Measurements from ENCODE around the gene KLK2.

Gene KLK2

DNA sequence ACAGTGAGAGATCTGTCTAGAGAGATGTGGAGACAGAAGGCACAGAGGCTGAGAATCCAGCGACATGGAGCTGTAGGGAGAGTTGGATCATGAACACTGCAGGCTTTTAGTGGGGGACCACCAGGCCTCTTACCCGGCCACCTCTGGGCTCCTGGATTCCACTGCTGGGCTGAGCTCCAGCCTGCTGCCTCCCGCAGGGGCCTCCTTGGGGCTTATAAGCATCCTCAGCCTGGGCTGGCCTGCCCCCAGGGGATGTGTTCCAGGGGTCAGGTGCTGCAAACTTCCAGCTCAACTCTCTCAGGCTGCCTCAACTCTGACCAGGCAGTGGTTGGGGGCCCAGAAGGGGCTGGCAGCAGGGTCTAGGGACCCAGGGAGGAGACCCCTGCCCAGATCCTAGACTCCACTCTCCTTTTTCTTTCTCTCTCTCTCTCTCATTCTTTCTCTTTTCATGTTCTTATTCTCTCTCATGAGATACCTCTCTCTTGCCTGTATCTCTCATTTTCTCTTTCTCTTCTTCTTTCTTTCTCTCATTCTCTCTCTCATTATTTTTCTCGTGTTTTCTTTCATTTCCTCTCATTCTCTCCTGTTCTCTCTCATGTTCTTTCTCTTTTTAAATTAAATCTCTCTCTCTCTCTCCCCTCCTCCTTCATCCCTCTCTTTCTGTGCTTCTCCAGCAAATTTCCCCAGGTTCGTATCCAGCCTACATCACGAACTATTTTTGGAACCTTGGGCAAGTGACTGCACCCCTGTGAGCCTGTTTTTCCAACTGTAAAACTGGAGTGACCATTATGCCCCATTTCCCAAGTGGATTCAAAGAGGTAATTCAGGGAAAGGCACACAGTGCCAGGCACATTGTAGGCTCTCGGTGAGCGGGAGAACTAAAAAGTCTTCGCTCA is 38.2 kb downstream of the KLK2 start, which contains the start of gene KLK4:
Gene KLK4, minus strand, starts transcription at position 190 of the 896 bp plus-strand sequence. CDS start 657 bp downstream, outside the sequence.
- no peaks in the 10 kb centered on the region for H3K4me1 ChIP-seq (ENCODE audit: insufficient read depth, low read length)
- H3K9ac ChIP-seq (ENCODE audit: low read depth, low read length) = 0 out of 2 replicates have a peak within 1 kb of the TSS, but pooled peaks have one; percentile 41
- no peaks in the 10 kb centered on the region for H3K9me3 ChIP-seq (ENCODE audit: control insufficient read depth, insufficient read depth, low read length)
- no peaks in the 10 kb centered on the region for H3K36me3 ChIP-seq (ENCODE audit: insufficient read depth, low read length)

DNA sequence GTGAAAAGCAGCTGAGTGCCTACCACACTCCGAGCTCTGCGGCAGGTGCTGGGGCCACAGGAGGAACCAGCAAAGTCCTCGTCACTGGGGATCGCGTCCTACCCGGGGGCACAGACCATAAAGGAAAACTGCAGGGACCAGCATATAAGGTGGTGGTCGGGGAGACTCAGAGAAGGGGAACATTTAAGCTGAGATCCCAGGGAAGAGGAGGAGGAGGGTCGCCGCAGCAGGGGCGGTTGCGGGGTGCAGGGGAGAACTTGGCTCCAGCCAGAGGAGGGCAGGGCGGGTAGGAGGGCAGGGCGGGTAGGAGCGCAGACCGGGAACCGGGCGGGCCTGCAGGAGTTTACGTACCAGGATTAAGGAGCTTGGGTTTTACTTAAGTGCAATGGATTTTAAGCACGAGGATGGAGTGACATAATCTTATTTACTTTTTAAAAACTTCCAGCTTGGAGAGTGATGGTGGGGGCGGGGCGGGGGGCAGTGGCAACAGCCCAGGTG is 38.9 kb downstream of the KLK2 start:
- no peak overlapping the region; the same call in 1 of the 2 replicates for H3K9ac ChIP-seq (ENCODE audit: low read depth, low read length)
- no peaks in the 10 kb centered on the region for H3K9me3 ChIP-seq (ENCODE audit: control insufficient read depth, insufficient read depth, low read length)
- H3K4me1 ChIP-seq (ENCODE audit: insufficient read depth, low read length) = no peaks in the 10 kb centered on the region
- H3K36me3 ChIP-seq (ENCODE audit: insufficient read depth, low read length) = no peaks in the 10 kb centered on the region

DNA sequence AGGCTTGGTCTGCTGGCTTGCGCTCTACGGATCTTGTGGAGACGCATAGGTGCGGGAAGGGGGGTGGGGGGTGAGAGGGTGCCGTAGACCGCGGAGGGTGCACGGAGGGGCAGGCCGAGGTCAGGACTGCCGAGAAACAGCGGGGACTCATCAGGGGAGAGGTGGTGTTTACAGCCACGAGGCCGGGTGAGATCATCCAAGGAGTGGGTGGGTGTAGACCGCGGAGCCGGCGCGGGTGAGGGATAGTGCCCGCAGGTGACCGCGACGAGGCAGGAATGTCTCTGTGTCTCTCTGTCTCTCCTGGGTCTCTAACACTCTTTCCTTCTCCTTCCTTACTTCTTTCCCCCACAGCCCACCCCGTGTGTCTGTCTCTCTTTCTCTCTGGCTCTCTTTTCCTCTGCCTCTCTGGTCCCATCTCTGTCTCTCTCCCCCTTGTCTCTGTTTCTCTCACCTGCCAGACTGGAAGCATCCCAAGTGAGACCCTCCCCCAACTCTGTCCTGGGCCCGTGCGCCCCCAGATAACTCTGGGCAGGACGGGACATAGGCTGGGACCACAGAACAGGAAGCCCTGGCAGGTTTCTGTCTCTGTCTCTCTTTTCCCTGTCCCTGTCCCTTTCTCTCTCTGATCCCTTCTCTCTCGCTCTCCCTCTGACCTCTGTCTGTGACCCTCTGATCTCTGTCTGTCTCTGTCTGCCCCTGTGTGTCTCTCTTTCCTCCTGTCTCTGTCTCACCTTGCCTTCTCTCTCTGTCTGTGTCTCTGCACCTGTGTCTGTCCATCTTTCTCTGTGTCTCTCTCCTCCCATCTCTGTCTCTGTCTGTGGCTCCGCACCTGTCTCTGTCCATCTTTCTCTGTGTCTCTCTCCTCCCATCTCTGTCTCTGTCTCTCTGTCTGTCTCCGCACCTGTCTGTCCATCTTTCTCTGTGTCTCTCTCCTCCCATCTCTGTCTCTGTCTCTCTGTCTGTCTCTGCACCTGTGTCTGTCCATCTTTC is 39.8 kb downstream of the KLK2 start:
- no peaks in the 10 kb centered on the region for H3K9me3 ChIP-seq (ENCODE audit: control insufficient read depth, insufficient read depth, low read length)
- H3K9ac ChIP-seq (ENCODE audit: low read depth, low read length) = peak overlapping the region; percentile 25; the same call in 1 of the 2 replicates
- no peaks in the 10 kb centered on the region for H3K36me3 ChIP-seq (ENCODE audit: insufficient read depth, low read length)
- H3K4me1 ChIP-seq (ENCODE audit: insufficient read depth, low read length) = no peaks in the 10 kb centered on the region

DNA sequence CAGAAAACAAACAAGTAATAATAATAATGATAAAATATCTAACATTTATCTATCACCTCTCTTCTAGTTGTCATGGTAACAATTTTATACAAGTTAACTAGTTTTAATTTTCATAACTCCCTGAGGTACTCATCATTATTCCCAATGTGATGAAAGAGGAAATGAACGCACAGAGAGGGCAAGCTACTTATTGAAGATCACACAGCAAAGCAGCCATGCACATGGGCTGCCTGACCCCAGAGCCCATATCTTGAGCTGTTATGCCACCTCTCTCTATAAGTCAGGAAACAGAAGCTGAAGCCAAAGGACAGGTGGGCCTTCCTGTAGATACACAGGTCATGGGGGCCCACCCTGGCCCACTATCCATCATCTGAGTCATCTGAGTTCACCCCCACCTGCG is 42.8 kb downstream of the KLK2 start:
- no peaks in the 10 kb centered on the region for H3K9me3 ChIP-seq (ENCODE audit: control insufficient read depth, insufficient read depth, low read length)
- no peaks in the 10 kb centered on the region for H3K4me1 ChIP-seq (ENCODE audit: insufficient read depth, low read length)
- no peak overlapping the region for H3K9ac ChIP-seq (ENCODE audit: low read depth, low read length)
- H3K36me3 ChIP-seq (ENCODE audit: insufficient read depth, low read length) = no peaks in the 10 kb centered on the region

DNA sequence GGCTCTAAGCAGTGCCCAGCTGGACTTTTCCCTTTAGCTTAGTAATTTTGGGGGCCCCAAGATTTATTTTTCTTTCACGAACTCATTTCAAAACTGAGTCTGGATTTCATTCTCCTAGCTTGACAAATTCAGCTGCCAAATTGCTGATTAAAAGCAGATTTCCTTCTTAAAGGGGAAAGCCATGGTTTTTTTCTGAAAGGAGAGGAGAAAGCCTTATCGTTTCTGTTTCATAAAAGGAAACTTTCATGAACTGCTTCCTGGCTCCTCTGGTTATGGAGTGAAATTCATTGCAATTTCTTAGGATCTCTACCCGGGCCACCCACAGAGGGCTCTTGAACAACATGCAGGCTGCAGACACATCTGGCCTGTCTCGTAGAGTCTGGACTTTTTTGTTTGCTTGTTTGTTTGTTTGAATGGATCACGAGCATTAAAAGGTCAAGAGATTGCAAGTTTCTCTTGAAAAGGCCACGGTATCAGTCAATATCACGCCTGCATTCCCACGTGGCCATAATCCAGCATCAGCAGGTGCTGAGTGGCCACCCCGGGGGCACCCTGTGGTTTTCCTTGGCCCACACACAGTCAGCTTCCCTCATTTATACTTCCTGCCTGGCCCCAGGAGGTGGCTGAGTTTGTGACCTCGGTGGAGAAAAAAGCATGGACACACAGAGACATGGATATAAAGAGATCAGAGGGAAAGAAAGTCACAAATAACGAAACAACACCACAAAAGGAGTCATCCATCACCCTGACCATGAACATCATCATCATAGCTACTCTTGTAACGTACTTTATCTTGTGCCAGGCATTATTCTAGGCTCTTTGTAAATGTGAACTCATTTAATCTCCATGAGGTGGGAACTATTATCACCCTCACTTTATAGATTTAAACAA is 48.4 kb downstream of the KLK2 start:
- Histone ChIP-seq H3K4me1 (ENCODE audit: insufficient read depth, low read length) (peaks cover 5% of the 10 kb centered on the region; the same call in 1 of the 2 replicates), H3K9me3 (ENCODE audit: control insufficient read depth, insufficient read depth, low read length) (no peaks in the 10 kb centered on the region), H3K36me3 (ENCODE audit: insufficient read depth, low read length) (no peaks in the 10 kb centered on the region), H3K9ac (ENCODE audit: low read depth, low read length) (no peak overlapping the region)

- Histone ChIP-seq H3K36me3 (ENCODE audit: insufficient read depth, low read length) (no peaks in the 10 kb centered on the region), H3K9me3 (ENCODE audit: control insufficient read depth, insufficient read depth, low read length) (no peaks in the 10 kb centered on the region), H3K4me1 (ENCODE audit: insufficient read depth, low read length) (peaks cover 5% of the 10 kb centered on the region; the same call in 1 of the 2 replicates), H3K9ac (ENCODE audit: low read depth, low read length) (no peak overlapping the region)
Observed at GRCh38 chr19:50922317-50922853, 49.1 kb downstream of the KLK2 start.

DNA sequence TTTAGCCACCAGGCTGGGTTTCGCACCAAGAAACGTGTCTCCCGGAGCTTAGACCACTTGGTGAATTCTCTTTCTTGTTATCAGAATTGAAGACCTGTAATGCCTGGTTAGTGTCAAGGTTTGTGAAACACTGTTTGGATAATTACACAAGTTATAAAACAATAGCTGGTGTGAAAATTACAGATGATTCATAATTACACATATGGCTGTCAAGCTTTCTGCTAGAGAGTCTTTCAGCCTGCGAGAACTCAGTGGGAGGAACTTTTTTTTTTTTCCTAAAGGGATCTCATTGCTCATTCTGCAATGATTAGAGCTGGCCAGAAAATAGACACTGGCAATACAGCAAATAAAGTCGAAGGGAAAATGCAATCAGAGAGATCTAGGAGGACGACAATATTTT is 51.3 kb downstream of the KLK2 start:
- Histone ChIP-seq H3K36me3 (ENCODE audit: insufficient read depth, low read length) (no peaks in the 10 kb centered on the region), H3K9ac (ENCODE audit: low read depth, low read length) (no peak overlapping the region), H3K4me1 (ENCODE audit: insufficient read depth, low read length) (peaks cover 5% of the 10 kb centered on the region; the same call in 1 of the 2 replicates), H3K9me3 (ENCODE audit: control insufficient read depth, insufficient read depth, low read length) (no peaks in the 10 kb centered on the region)

- no peaks in the 10 kb centered on the region for H3K36me3 ChIP-seq (ENCODE audit: insufficient read depth, low read length)
- no peaks in the 10 kb centered on the region for H3K9me3 ChIP-seq (ENCODE audit: control insufficient read depth, insufficient read depth, low read length)
- H3K9ac ChIP-seq (ENCODE audit: low read depth, low read length) = no peak overlapping the region
- H3K4me1 ChIP-seq (ENCODE audit: insufficient read depth, low read length) = peaks cover 5% of the 10 kb centered on the region; the same call in 1 of the 2 replicates
Observed at GRCh38 chr19:50925734-50926133, 52.5 kb downstream of the KLK2 start.

- Histone ChIP-seq H3K36me3 (ENCODE audit: insufficient read depth, low read length) (no peaks in the 10 kb centered on the region), H3K9ac (ENCODE audit: low read depth, low read length) (no peak overlapping the region), H3K4me1 (ENCODE audit: insufficient read depth, low read length) (peaks cover 5% of the 10 kb centered on the region; the same call in 1 of the 2 replicates)
Observed at GRCh38 chr19:50926144-50926543, 52.9 kb downstream of the KLK2 start.

DNA sequence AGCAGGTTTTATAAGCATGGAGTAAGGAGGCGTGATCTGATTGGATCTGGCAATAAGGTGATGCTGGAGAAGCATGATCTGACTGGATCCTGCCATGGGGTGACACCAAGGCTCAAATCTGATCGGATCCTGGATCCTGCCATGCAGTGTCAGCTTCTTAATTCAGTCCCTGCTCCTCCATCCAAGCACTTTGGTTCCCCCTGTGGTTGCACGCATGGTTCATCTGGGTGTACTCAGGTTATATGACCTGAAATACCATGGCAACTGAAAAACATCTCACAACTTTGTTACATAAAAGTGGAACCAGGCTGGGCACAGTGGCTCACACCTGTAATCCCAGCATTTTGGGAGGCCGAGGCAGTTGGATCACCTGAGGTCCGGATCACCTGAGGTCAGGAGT is 55.6 kb downstream of the KLK2 start:
- Histone ChIP-seq H3K36me3 (ENCODE audit: insufficient read depth, low read length) (no peaks in the 10 kb centered on the region), H3K9ac (ENCODE audit: low read depth, low read length) (no peak overlapping the region), H3K9me3 (ENCODE audit: control insufficient read depth, insufficient read depth, low read length) (no peaks in the 10 kb centered on the region), H3K4me1 (ENCODE audit: insufficient read depth, low read length) (no peaks in the 10 kb centered on the region)

More at GRCh38 chr19:50926144-50926543, 52.9 kb downstream of the KLK2 start:
- H3K9me3 ChIP-seq (ENCODE audit: control insufficient read depth, insufficient read depth, low read length) = no peaks in the 10 kb centered on the region
